Superior temporal gyrus (tissue), 1 donor: Measurements from ENCODE around the gene RIMS1.
A peak's percentile ranks its signal among the peaks of the same experiment; 100 is the strongest.

Experiments
- DNase-seq: peaks from one replicate; pipeline ENCODE4 v3.0.0-alpha.2; 2016; ENCODE audit errors: extremely low spot score

The RIMS1 gene, protein sequence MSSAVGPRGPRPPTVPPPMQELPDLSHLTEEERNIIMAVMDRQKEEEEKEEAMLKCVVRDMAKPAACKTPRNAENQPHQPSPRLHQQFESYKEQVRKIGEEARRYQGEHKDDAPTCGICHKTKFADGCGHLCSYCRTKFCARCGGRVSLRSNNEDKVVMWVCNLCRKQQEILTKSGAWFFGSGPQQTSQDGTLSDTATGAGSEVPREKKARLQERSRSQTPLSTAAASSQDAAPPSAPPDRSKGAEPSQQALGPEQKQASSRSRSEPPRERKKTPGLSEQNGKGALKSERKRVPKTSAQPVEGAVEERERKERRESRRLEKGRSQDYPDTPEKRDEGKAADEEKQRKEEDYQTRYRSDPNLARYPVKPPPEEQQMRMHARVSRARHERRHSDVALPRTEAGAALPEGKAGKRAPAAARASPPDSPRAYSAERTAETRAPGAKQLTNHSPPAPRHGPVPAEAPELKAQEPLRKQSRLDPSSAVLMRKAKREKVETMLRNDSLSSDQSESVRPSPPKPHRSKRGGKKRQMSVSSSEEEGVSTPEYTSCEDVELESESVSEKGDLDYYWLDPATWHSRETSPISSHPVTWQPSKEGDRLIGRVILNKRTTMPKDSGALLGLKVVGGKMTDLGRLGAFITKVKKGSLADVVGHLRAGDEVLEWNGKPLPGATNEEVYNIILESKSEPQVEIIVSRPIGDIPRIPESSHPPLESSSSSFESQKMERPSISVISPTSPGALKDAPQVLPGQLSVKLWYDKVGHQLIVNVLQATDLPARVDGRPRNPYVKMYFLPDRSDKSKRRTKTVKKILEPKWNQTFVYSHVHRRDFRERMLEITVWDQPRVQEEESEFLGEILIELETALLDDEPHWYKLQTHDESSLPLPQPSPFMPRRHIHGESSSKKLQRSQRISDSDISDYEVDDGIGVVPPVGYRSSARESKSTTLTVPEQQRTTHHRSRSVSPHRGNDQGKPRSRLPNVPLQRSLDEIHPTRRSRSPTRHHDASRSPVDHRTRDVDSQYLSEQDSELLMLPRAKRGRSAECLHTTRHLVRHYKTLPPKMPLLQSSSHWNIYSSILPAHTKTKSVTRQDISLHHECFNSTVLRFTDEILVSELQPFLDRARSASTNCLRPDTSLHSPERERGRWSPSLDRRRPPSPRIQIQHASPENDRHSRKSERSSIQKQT (N-terminal part only)

GRCh38 chr6:71886184-71887005 lies at the start of gene RIMS1:
Gene RIMS1, plus strand, starts transcription at chr6:71886550. Its CDS starts 474 bp downstream, at chr6:71887024.
- DNase-seq, result peak; percentile 23

DNA sequence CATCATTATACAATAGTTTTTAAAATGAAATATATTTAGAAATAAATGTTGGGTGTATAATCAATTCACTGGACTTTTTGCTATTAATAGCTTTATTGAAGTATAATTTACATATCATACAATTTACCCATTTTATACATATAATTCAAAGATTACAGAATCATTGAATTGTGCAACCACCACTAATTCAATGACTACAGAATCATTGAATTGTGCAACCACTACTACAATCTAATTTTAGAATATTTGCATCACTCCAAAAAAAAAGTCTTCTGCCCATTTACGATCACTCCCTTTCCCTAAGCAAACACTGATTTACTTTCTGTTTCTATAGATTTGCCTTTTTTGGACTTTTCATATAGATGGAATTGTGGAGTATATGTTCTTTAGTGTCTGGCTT lies 35.1 kb upstream of the RIMS1 start:
- no peak for DNase-seq

GRCh38 chr6:71852948-71853347 lies 33.4 kb upstream of the RIMS1 start:
- no peak for DNase-seq

DNA sequence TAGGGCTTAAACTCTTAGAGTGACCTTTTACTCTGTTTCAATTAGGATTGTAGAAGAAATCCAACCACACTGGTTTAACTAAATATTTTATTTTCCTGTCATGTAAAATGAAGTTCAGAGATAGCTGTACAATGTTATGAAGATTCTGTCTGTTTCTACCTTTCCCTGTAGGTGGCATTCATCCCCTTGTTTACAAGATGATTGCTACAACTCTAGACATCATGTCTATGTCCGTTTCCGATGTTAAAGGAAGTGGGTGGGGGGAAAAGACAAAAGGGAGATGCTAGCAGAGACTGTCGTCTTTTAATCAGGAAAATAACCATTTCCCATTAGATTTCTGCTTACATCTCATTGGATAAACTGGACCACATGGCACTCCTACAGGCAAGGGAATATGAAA lies 30.9 kb upstream of the RIMS1 start:
- peak; percentile 12 for DNase-seq

- no peak for DNase-seq
Measured at GRCh38 chr6:71879016-71879415, 7.3 kb upstream of the RIMS1 start.

DNA sequence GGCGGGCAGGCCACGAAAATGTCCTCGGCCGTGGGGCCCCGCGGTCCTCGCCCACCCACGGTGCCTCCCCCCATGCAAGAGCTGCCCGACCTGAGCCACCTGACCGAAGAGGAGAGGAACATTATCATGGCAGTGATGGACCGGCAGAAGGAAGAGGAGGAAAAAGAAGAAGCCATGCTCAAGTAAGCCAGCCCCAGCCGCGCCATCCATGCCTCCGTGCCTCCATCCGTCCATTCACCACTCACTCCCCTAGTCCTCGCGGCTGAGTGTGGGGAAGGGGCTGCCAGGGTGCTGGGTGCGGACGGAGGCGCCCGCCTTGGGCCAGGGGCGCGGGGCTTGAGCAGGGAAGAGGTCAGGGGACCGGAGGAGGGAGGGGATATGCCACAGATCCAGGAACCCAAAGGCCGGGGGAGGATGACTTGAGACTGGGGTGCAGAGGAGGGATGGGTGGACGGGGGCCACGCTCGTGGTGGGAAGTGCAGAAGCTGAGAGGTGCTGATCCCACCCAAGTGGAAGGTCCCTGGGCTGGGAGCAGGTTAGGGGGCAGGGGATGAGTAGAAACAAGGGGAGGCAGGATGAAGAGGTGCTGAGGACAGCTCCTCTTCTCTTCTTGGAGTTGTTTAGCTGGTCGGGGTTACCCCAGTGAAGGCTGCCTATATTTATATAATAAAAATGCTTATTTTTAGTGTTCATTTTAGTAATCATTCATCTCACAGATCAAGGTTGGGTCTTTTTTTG lies 825 bp downstream of the RIMS1 start:
- DNase-seq, result no peak

- peak; percentile 56 for DNase-seq
Measured at GRCh38 chr6:71887744-71888230, 1.4 kb downstream of the RIMS1 start.

DNA sequence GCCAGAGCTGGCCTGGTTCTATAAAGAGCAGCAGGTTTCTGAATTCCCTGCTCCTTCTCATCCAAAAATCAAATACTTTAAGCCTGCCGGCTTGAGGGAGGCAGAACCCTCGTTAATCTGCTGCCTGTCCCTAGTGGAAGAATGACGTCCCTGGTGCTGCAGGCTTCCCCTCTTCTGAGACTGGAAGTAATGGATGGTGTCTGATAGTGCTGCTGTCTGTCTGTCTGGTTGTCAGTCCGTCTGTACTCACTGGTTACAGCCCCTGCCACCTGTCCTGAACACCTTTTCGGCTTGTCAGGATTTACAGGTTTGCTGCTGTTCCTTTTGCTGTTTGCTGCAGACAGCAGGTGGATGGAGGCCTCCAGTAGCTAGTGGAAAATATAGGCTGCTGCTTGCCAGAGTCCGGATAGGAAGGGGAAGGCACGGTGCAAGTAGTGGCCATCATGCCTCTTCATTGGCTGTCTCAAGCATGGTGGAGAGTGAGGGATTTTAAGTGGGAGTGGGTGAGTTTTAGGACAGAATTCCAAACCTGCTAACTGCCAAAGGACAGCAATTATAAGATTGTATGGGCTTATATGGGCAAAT lies 2.5 kb downstream of the RIMS1 start:
- DNase-seq, result peak; percentile 36

DNA sequence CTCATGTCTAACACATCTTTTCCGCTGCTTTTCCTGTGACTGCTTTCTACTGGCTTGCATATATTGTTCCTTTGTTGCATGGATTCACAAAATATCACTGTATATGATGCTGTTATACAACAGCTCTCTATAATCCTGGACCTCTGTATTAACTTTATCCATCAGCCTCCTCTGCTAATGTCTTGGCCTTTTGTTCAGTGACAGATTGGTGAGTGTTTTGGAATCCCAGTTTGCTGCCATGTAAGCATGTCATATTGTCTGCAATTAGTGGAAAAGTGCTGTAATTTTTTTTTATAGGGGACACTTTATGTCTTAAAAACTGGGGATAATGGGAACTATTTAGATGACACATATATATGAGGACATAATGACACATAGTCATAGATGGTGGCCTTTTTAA lies 3.0 kb downstream of the RIMS1 start:
- peak; percentile 24 for DNase-seq

GRCh38 chr6:71892641-71893040 lies 6.3 kb downstream of the RIMS1 start:
- no peak for DNase-seq

DNA sequence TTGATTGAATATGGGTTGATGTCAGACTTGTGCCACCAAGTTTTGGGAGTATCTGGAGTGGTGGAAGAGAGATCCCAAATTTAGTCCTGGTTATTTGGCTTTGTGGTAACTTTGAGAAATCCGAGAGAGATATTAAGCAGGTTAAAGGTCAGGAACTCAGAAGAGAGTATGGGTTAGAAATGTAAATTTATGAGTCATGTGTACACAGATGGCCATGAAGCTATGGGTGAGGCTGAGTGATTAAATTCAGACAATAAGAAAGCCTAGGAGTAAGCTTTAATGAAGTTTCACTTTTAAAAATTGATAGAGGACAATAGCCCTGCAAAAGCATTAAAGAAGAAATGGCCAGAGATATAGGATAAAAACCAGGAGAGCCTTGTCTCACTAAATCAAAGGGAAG lies 14.3 kb downstream of the RIMS1 start:
- no peak for DNase-seq

DNA sequence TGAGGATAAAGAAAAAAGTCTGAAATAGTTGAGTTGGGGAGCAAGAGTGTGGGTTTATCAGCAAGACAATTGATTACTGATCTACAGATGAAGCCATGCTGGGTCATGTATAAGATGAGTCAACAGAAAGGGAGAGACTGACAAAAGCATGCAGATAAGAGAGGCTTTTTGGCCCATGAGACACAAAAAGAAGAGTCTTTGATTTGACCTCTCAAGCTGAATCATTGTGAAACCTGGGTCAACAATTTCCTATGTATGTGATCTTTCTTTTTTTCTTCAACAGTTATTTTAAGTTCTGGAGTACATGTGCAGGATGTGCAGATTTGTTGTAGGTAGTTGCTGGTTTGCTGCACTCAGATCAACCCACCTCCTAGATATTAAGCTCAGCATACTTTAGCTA lies 15.9 kb downstream of the RIMS1 start:
- no peak for DNase-seq

DNA sequence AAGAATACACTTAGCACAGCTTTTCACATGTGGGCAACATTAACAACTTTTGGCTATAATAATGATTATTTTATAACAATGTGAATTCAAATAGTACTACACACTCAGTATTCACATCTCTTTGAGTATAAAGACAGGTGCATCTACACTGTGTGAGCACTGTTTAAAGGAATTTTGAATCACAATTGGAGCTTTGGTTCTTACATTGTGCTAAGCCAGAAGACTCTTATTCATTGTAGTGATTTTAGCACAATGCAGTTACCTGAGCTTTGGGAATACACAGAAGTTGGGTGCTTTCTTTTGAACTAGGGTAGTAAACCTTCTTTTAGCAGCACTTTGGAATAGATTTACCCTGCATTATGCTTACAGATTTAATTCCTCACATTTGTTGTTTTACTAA lies 20.5 kb downstream of the RIMS1 start:
- no peak for DNase-seq

- DNase-seq, result no peak
Measured at GRCh38 chr6:71908162-71908765, 21.9 kb downstream of the RIMS1 start.

- DNase-seq, result no peak
Measured at GRCh38 chr6:71913444-71914234, 27.3 kb downstream of the RIMS1 start.

DNA sequence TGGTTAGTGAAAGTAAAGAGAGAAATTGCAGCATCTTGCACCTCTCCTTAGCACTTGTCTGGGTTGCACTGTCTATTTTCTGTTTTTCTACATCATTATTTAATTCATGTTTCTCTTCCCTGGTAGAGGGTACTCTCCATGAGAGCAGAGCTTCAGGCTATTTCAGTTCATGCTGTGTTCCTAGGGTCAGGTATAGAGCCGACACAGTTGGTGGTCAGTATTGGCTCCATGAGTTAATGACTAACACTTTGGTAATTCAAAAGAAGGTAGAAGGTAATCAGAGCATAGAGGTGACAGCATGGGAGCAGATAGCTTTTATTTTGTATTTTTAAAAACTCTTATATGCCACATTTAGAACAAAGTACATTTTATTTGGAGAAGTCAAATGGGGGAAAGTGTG lies 42.7 kb downstream of the RIMS1 start:
- DNase-seq, result no peak

DNA sequence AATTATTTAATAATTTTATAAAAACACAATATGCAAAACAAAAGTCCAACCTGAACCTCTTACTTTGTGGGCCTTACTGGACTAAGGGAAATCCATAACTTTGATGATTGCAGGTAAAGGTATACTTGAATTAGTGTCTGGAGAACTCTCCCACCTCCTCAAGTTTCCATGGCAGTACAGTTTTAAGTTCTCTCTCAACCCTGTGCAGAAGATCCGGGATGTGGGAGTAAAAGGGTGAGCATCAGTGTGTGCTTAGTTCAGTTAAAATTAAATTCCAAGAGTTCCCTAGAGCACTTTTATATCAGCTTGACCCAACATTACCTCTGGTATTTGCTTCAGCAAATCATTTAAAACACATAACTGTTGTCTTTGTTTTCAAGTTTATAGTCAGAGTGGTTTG lies 47.5 kb downstream of the RIMS1 start:
- no peak for DNase-seq

GRCh38 chr6:71965404-71965803 lies 79.1 kb downstream of the RIMS1 start:
- peak; percentile 39 for DNase-seq

GRCh38 chr6:71967436-71967835 lies 81.1 kb downstream of the RIMS1 start:
- DNase-seq, result no peak
